T-helper 17 cell (primary cell): ENCODE results near the gene RNF40. TPM values are rescaled to one million over a fixed set of nuclear protein-coding genes. Genes with fewer than 3 reads are reported as not detected.

Source experiments
- ATAC-seq: fragments of 150-1000 bp; cut with Tn5 transposase; 2 replicates; pipeline ENCODE4 v1.10.0; 2021; ENCODE audit warnings: mild to moderate bottlenecking, moderate library complexity
- DNase-seq, 3 donors: peaks; one replicate each; pipeline versions ENCODE4 v3.0.0 to v3.0.0-alpha.2; 2020 to 2021
- H3K9me3 ChIP-seq: one replicate; pipeline ENCODE4 v1.7.0; 2013; ENCODE audit warnings: low read length, mild to moderate bottlenecking; ENCODE audit not compliant: control insufficient read depth, poor library complexity, severe bottlenecking
- H3K27ac Mint-ChIP-seq: one replicate; pipeline ENCODE4 v1.8.0; 2022; ENCODE audit warnings: mild to moderate bottlenecking, moderate library complexity, mixed read lengths
- H3K27me3 Mint-ChIP-seq: one replicate; pipeline ENCODE4 v1.8.0; 2022; ENCODE audit warnings: mixed read lengths
- H3K36me3 Mint-ChIP-seq: one replicate; pipeline ENCODE4 v1.8.0; 2022; ENCODE audit warnings: low read depth, mixed read lengths
- H3K4me1 Mint-ChIP-seq: one replicate; pipeline ENCODE4 v1.8.0; 2022; ENCODE audit warnings: mild to moderate bottlenecking, mixed read lengths
- H3K4me3 Mint-ChIP-seq: one replicate; pipeline ENCODE4 v1.8.0; 2022; ENCODE audit warnings: mild to moderate bottlenecking, moderate library complexity, mixed read lengths
- total RNA-seq, 4 donors: library from RNA in 2 of 4; stranded (reverse) in 2 of 4; gene quantifications; one replicate each; pipeline ENCODE4 v1.2.3 and lab custom pipeline; 2022 to 2026

RNF40 gene
- total RNA-seq, 2 donors from 2014 or later = 57.8 to 64.5 TPM

DNA sequence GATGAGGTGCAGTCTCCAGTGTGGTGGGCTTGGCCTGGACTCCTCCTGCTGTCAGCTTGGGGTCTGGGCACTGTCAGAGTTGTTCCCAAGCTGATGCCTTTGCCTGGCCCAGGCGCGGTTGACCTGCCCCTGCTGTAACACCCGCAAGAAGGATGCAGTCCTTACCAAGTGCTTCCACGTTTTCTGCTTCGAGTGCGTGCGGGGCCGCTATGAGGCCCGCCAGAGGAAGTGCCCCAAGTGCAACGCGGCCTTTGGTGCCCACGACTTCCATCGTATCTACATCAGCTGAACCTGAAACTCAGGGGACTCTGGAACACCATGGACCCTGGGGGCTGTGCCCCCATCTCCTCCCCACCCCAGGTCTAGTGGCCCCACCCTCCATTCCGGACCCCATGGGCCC, 11.7 kb downstream of the RNF40 start:
- H3K36me3 Mint-ChIP-seq = peaks cover 16% of the 10 kb centered on the region
- H3K4me1 Mint-ChIP-seq = peaks cover 29% of the 10 kb centered on the region
- ATAC-seq (no peak), DNase-seq (no peak)
- H3K27me3 Mint-ChIP-seq = peaks cover 9% of the 10 kb centered on the region
- H3K27ac Mint-ChIP-seq = no peak overlapping the region
- no peaks in the 10 kb centered on the region for H3K9me3 ChIP-seq
- H3K4me3 Mint-ChIP-seq = no peak overlapping the region

DNA sequence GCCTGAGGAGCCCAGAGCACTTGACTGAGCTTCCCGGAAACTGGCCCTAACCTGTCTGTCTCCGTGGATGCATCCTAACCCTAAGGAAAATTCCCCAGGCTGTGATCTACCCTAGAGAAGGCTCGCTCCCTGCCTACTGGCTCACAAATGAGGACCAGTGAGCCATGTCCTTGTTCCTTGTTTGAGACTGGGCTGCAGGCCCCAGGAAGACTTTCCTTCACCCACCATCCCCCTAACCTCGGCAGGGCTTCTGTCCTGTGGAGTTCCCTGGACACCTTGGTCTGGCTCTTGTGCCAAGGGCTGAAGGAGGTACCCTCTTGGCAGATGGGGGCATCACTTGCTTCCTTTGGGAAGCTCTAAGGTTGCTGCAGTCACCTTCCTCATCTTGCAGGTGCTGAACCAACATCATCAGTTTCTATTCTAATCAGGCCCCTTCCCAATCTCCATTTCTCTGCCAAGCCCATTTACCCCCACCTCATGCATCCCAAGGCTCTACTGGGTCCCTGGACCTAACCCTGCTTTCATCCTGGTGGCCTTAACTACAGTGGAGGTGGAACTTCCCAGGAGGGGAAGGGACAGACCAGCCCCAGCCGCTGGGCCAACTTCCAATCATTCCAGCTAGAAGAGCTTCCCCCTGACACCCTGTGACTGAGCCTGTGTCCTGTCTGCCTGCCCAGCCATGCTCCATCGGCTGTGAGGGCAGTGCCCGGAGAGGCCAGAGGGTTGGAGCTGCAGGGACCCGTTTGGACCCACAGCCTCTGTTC, 12.4 kb downstream of the RNF40 start:
- Mint-ChIP-seq H3K36me3 (peaks cover 14% of the 10 kb centered on the region), H3K27ac (peak overlapping the region; percentile 67), H3K27me3 (peaks cover 9% of the 10 kb centered on the region), H3K4me3 (peak overlapping the region; percentile 88), H3K4me1 (peaks cover 29% of the 10 kb centered on the region)
- DNase-seq (no peak), ATAC-seq (no peak)
- H3K9me3 ChIP-seq = no peaks in the 10 kb centered on the region

DNA sequence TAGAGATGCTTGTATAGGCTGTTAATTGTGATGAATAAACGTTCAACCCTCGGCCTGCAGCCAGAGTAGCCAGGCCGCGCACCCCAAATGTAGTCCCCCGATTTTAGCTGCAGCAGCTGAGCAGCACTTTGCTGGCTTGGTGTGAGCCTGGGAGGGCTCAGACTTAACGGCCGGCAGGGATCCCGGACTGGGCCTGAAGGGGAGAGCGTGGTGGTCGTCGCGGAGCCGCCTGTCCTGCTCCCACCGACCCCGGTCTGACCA, 12.9 kb downstream of the RNF40 start:
- Mint-ChIP-seq H3K36me3 (peaks cover 14% of the 10 kb centered on the region), H3K27ac (no peak overlapping the region), H3K27me3 (peaks cover 9% of the 10 kb centered on the region), H3K4me3 (peak overlapping the region; percentile 88), H3K4me1 (peaks cover 29% of the 10 kb centered on the region)
- no peaks in the 10 kb centered on the region for H3K9me3 ChIP-seq
- ATAC-seq = no peak
- no peak for DNase-seq

- Mint-ChIP-seq H3K27ac (no peak overlapping the region), H3K4me3 (peak overlapping the region; percentile 88), H3K36me3 (peaks cover 14% of the 10 kb centered on the region), H3K27me3 (peaks cover 9% of the 10 kb centered on the region), H3K4me1 (peaks cover 29% of the 10 kb centered on the region)
- no peaks in the 10 kb centered on the region for H3K9me3 ChIP-seq
- ATAC-seq = peak; percentile 88
- peak in 2 of 3 donors; percentile 18 to 43 for DNase-seq
These were observed 13.5 kb downstream of the RNF40 start for GRCh38 chr16:30775392-30776188.

GRCh38 chr16:30777591-30778297, 15.6 kb downstream of the RNF40 start:
- no peaks in the 10 kb centered on the region for H3K9me3 ChIP-seq
- peaks cover 9% of the 10 kb centered on the region for H3K27me3 Mint-ChIP-seq
- no peak for DNase-seq
- ATAC-seq = no peak
- H3K4me1 Mint-ChIP-seq = peaks cover 18% of the 10 kb centered on the region
- peaks cover 9% of the 10 kb centered on the region for H3K36me3 Mint-ChIP-seq
- H3K27ac Mint-ChIP-seq = no peak overlapping the region
- peak overlapping the region; percentile 83 for H3K4me3 Mint-ChIP-seq

- Mint-ChIP-seq H3K27ac (peak overlapping the region; percentile 68), H3K27me3 (peaks cover 9% of the 10 kb centered on the region), H3K4me1 (peaks cover 13% of the 10 kb centered on the region), H3K4me3 (no peak overlapping the region), H3K36me3 (peaks cover 3% of the 10 kb centered on the region)
- H3K9me3 ChIP-seq = no peaks in the 10 kb centered on the region
- DNase-seq (no peak), ATAC-seq (no peak)
These were observed 16.6 kb downstream of the RNF40 start for GRCh38 chr16:30778549-30779244.

GRCh38 chr16:30779596-30779995, 17.5 kb downstream of the RNF40 start:
- no peak overlapping the region for H3K27ac Mint-ChIP-seq
- no peak for ATAC-seq

DNA sequence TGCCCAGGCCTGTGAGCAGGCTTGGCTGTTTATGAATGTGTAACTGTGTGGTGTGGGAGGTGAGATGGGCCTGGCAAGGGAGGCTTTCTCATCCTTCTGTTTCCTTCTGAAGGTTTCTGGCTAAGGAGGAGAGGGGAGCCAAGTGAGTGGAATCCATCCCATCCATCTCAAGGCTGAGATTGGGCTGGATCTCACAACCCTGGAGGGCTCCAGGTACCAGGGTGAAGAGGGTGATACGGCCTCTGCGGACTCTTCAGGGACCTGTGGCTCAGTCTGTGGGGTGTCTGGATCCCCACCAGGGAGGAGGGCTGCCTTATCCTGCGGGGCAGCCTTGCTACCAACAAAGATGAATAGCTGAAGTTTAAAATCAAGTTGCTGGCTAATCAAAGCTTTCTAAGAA, 17.9 kb downstream of the RNF40 start:
- DNase-seq (no peak), ATAC-seq (no peak)
- no peak overlapping the region for H3K4me3 Mint-ChIP-seq
- peaks cover 3% of the 10 kb centered on the region for H3K36me3 Mint-ChIP-seq
- H3K27ac Mint-ChIP-seq = peak overlapping the region; percentile 21
- peaks cover 9% of the 10 kb centered on the region for H3K27me3 Mint-ChIP-seq
- peaks cover 9% of the 10 kb centered on the region for H3K4me1 Mint-ChIP-seq
- no peaks in the 10 kb centered on the region for H3K9me3 ChIP-seq

More at GRCh38 chr16:30779596-30779995, 17.5 kb downstream of the RNF40 start:
- no peak for DNase-seq
- Mint-ChIP-seq H3K4me3 (no peak overlapping the region), H3K27me3 (peaks cover 9% of the 10 kb centered on the region), H3K36me3 (peaks cover 3% of the 10 kb centered on the region), H3K4me1 (peaks cover 12% of the 10 kb centered on the region)
- no peaks in the 10 kb centered on the region for H3K9me3 ChIP-seq

- H3K27ac Mint-ChIP-seq = no peak overlapping the region
- H3K27me3 Mint-ChIP-seq = peaks cover 9% of the 10 kb centered on the region
- H3K4me1 Mint-ChIP-seq = peaks cover 5% of the 10 kb centered on the region
- ATAC-seq = no peak
- no peak overlapping the region for H3K4me3 Mint-ChIP-seq
- H3K9me3 ChIP-seq = no peaks in the 10 kb centered on the region
- H3K36me3 Mint-ChIP-seq = peaks cover 3% of the 10 kb centered on the region
- no peak for DNase-seq
These were observed 18.4 kb downstream of the RNF40 start for GRCh38 chr16:30780549-30780948.

GRCh38 chr16:30782486-30783279, 20.6 kb downstream of the RNF40 start:
- no peaks in the 10 kb centered on the region for H3K36me3 Mint-ChIP-seq
- H3K4me1 Mint-ChIP-seq = peaks cover 7% of the 10 kb centered on the region
- DNase-seq (no peak), ATAC-seq (no peak)
- H3K27me3 Mint-ChIP-seq = peaks cover under 1% of the 10 kb centered on the region
- no peak overlapping the region for H3K4me3 Mint-ChIP-seq
- no peaks in the 10 kb centered on the region for H3K9me3 ChIP-seq
- H3K27ac Mint-ChIP-seq = no peak overlapping the region

GRCh38 chr16:30783280-30784109, 21.4 kb downstream of the RNF40 start:
- H3K27ac Mint-ChIP-seq = no peak overlapping the region
- H3K9me3 ChIP-seq = no peaks in the 10 kb centered on the region
- H3K4me3 Mint-ChIP-seq = no peak overlapping the region
- H3K4me1 Mint-ChIP-seq = peaks cover 7% of the 10 kb centered on the region
- DNase-seq = no peak
- peaks cover 6% of the 10 kb centered on the region for H3K27me3 Mint-ChIP-seq
- no peak for ATAC-seq
- H3K36me3 Mint-ChIP-seq = no peaks in the 10 kb centered on the region

GRCh38 chr16:30784215-30784614, 22.1 kb downstream of the RNF40 start:
- Mint-ChIP-seq H3K27ac (no peak overlapping the region), H3K36me3 (no peaks in the 10 kb centered on the region), H3K27me3 (peaks cover 6% of the 10 kb centered on the region), H3K4me1 (peaks cover 7% of the 10 kb centered on the region), H3K4me3 (no peak overlapping the region)
- ATAC-seq (no peak), DNase-seq (no peak)
- no peaks in the 10 kb centered on the region for H3K9me3 ChIP-seq
